Upper lobe of left lung (tissue), 6 donors: Measurements from ENCODE around the gene PIGN. TPM values are rescaled to one million over a fixed set of nuclear protein-coding genes. Genes with fewer than 3 reads are reported as not detected.

Experiments
- ATAC-seq, 2 donors: fragments of 200-7000 bp; cut with Tn5 transposase; one replicate each; pipeline ENCODE4 v1.9.1; 2022; ENCODE audit warnings: mild to moderate bottlenecking in 2 of 2, moderate library complexity in 2 of 2; ENCODE audit not compliant: low FRiP score in 2 of 2
- DNase-seq, 2 donors: peaks; one replicate each; pipeline ENCODE4 v3.0.0-alpha.2; 2019 to 2020
- H3K27ac ChIP-seq, 4 donors: fragments of 200-600 bp; sonication (generic); one replicate each; pipeline ENCODE4 v1.5.1; 2016 to 2019
- H3K27me3 ChIP-seq, 4 donors: fragments of 200-600 bp; sonication (generic); one replicate each; pipeline ENCODE4 v1.5.1; 2017 to 2019
- H3K36me3 ChIP-seq, 4 donors: fragments of 200-600 bp; sonication (generic); one replicate each; pipeline ENCODE4 v1.5.1; 2016 to 2019
- H3K4me1 ChIP-seq, 4 donors: fragments of 200-600 bp; sonication (generic); one replicate each; pipeline ENCODE4 v1.5.1; 2018 to 2019
- H3K4me3 ChIP-seq, 4 donors: fragments of 200-600 bp; sonication (generic); one replicate each; pipeline ENCODE4 v1.5.1; 2017 to 2019; ENCODE audit warnings: mild to moderate bottlenecking in 2 of 4, moderate library complexity in 1 of 4
- H3K9me3 ChIP-seq, 4 donors: fragments of 200-600 bp; sonication (generic); one replicate each; pipeline ENCODE4 v1.5.1; 2018 to 2019
- CTCF ChIP-seq, 6 experiments: fragments of 450-650 bp in 4 of 6; fragments of 200-600 bp in 2 of 6; sonication (generic) in 2 of 6; IDR thresholded peaks; one replicate each; pipeline ENCODE4 v1.5.1; 2016 to 2019; ENCODE audit warnings: antibody characterized with exemption in 6 of 6
- EP300 ChIP-seq, 4 donors: sonication (generic); formaldehyde crosslinking; IDR thresholded peaks; one replicate each; pipeline ENCODE4 v1.5.1; 2017; ENCODE audit warnings: antibody characterized with exemption in 4 of 4, control low read depth in 2 of 4
- POLR2A ChIP-seq, 4 donors: fragments of 450-650 bp; IDR thresholded peaks; one replicate each; pipeline ENCODE4 v1.5.1; 2016 to 2017; ENCODE audit warnings: antibody characterized with exemption in 4 of 4, mild to moderate bottlenecking in 2 of 4
- POLR2AphosphoS5 ChIP-seq, 2 donors: sonication (generic); formaldehyde crosslinking; IDR thresholded peaks; one replicate each; pipeline ENCODE4 v1.5.1; 2017; ENCODE audit warnings: antibody characterized with exemption in 2 of 2
- WGBS, 2 donors: methylation state at CpG; one replicate each; pipeline ENCODE4 v1.1.5; 2017 to 2018; 5-methylcytosine and 5-hydroxymethylcytosine counted together
- total RNA-seq, 6 donors: library from RNA; depleted of rRNA in 4 of 6; stranded (reverse); fragments of >200 nt in 4 of 6; gene quantifications; one replicate each; pipeline versions ENCODE4 v1.1.0 to v1.2.1, GENCODE V29; 2016 to 2021
- donor health status: DM: no; HTN: no; CAD: no; lungs with moderate emphysema.
- donor health status: DM: no; HTN: yes; CAD: no; lungs with severe emphysema.

Gene PIGN
- total RNA-seq, 6 donors from 2014 or later = 16.9 to 36.2 (median 21.7) TPM

GRCh38 chr18:62118328-62118727 is 68.5 kb downstream of the PIGN start:
- no peak overlapping the region for H3K27ac ChIP-seq
- DNase-seq (no peak), ATAC-seq (peak in 1 of 2 donors; percentile 61)
- no peaks in the 10 kb centered on the region for H3K36me3 ChIP-seq
- no peak overlapping the region for H3K4me3 ChIP-seq
- TF ChIP-seq CTCF (IDR thresholded peaks at IDR 0.05) = no peak
- no peak for TF ChIP-seq POLR2A (IDR thresholded peaks at IDR 0.05)
- no peak for TF ChIP-seq EP300 (IDR thresholded peaks at IDR 0.05)
- TF ChIP-seq POLR2AphosphoS5 (IDR thresholded peaks at IDR 0.05) = no peak
- H3K4me1 ChIP-seq = no peaks in the 10 kb centered on the region
- H3K9me3 ChIP-seq = no peaks in the 10 kb centered on the region
- no peaks in the 10 kb centered on the region for H3K27me3 ChIP-seq

DNA sequence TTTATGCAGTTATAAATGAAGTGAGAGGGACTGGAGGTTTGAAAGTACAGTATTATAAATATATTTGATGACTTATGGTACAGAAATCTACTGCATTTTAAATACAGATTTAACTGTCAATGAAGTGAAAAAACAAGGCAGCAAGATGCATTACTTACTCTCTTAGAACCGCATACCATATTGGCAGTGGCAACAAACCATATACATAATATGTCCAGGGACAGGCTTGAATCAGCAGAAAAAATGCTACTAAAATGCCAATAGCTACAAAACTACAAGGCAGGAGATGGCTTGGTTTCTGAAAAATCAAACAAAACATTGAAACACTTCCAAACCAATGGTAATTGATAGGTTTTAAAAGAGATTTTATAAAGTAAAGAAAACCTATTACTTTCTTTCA is 77.2 kb downstream of the PIGN start:
- Histone ChIP-seq H3K36me3 (peaks cover 0 to 10% (median 0%) of the 10 kb centered on the region in 4 donors), H3K4me3 (no peak overlapping the region), H3K27me3 (no peaks in the 10 kb centered on the region), H3K27ac (no peak overlapping the region), H3K9me3 (no peaks in the 10 kb centered on the region), H3K4me1 (no peaks in the 10 kb centered on the region)
- TF ChIP-seq EP300 (IDR thresholded peaks at IDR 0.05) (no peak), POLR2AphosphoS5 (IDR thresholded peaks at IDR 0.05) (no peak), POLR2A (IDR thresholded peaks at IDR 0.05) (no peak), CTCF (IDR thresholded peaks at IDR 0.05) (no peak)
- no peak for DNase-seq
- WGBS, 2 donors = 82 to 97% methylated on average over 1 of the region's 1 CpG
- no peak for ATAC-seq

- DNase-seq (no peak), ATAC-seq (no peak)
- Histone ChIP-seq H3K9me3 (no peaks in the 10 kb centered on the region), H3K27me3 (no peaks in the 10 kb centered on the region), H3K4me1 (no peaks in the 10 kb centered on the region), H3K36me3 (peaks cover 0 to 10% (median 0%) of the 10 kb centered on the region in 4 donors), H3K4me3 (no peak overlapping the region), H3K27ac (no peak overlapping the region)
- 84 to 91% methylated on average over 1 of the region's 1 CpG for WGBS, 2 donors
- TF ChIP-seq POLR2A (IDR thresholded peaks at IDR 0.05) (no peak), POLR2AphosphoS5 (IDR thresholded peaks at IDR 0.05) (no peak), CTCF (IDR thresholded peaks at IDR 0.05) (no peak), EP300 (IDR thresholded peaks at IDR 0.05) (no peak)
Observed at GRCh38 chr18:62107881-62108280, 79.0 kb downstream of the PIGN start.

- no peak for ATAC-seq
- H3K9me3 ChIP-seq = no peaks in the 10 kb centered on the region
- WGBS, 2 donors = 66 to 81% methylated on average over 2 of the region's 2 CpGs
- TF ChIP-seq POLR2A (IDR thresholded peaks at IDR 0.05) = no peak
- no peak for TF ChIP-seq EP300 (IDR thresholded peaks at IDR 0.05)
- no peak for TF ChIP-seq CTCF (IDR thresholded peaks at IDR 0.05)
- no peak for TF ChIP-seq POLR2AphosphoS5 (IDR thresholded peaks at IDR 0.05)
- H3K4me3 ChIP-seq = no peak overlapping the region
- no peak overlapping the region for H3K27ac ChIP-seq
- no peak for DNase-seq
- H3K27me3 ChIP-seq = no peaks in the 10 kb centered on the region
- no peaks in the 10 kb centered on the region for H3K4me1 ChIP-seq
- peaks cover 0 to 11% (median 0%) of the 10 kb centered on the region in 4 donors for H3K36me3 ChIP-seq
Observed at GRCh38 chr18:62106271-62106670, 80.6 kb downstream of the PIGN start.

- ATAC-seq (no peak), DNase-seq (no peak)
- no peaks in the 10 kb centered on the region for H3K4me1 ChIP-seq
- no peak overlapping the region for H3K27ac ChIP-seq
- H3K4me3 ChIP-seq = no peak overlapping the region
- 84 to 90% methylated on average over 3 of the region's 3 CpGs for WGBS, 2 donors
- no peaks in the 10 kb centered on the region for H3K9me3 ChIP-seq
- no peak for TF ChIP-seq CTCF (IDR thresholded peaks at IDR 0.05)
- no peak for TF ChIP-seq POLR2A (IDR thresholded peaks at IDR 0.05)
- TF ChIP-seq EP300 (IDR thresholded peaks at IDR 0.05) = no peak
- no peak for TF ChIP-seq POLR2AphosphoS5 (IDR thresholded peaks at IDR 0.05)
- peaks cover 0 to 17% (median 0%) of the 10 kb centered on the region in 4 donors for H3K36me3 ChIP-seq
- no peaks in the 10 kb centered on the region for H3K27me3 ChIP-seq
Observed at GRCh38 chr18:62105376-62105775, 81.5 kb downstream of the PIGN start.
